NB4 (cell line): ENCODE measurements around the gene TNFSF9.
A peak's percentile ranks its signal among the peaks of the same experiment; 100 is the strongest.

ENCODE experiments used
- CTCF ChIP-seq: IDR thresholded peaks from one replicate; pipeline ENCODE4 v1.5.1; 2012; ENCODE audit warnings: low read depth, low read length
- MAX ChIP-seq: IDR thresholded peaks from 2 replicates; pipeline ENCODE4 v1.6.1; 2011; ENCODE audit warnings: low read depth, low read length
- MYC ChIP-seq: IDR thresholded peaks from 2 replicates; pipeline ENCODE4 v1.6.1; 2011; ENCODE audit warnings: low read depth, low read length
- POLR2A ChIP-seq: IDR thresholded peaks from 2 replicates; pipeline ENCODE4 v1.6.1; 2011; ENCODE audit warnings: mild to moderate bottlenecking; ENCODE audit not compliant: insufficient read length; ENCODE audit errors: extremely low read depth

GRCh38 chr19:6572217-6572616 is 41.4 kb downstream of the TNFSF9 start:
- TF ChIP-seq CTCF: no peak
- peak; percentile 86 for TF ChIP-seq MAX
- TF ChIP-seq POLR2A: no peak
- TF ChIP-seq MYC: peak; percentile 77
